Cardiac fibroblast (primary cell): Measurements from ENCODE around the gene FAM163B.

Source experiments
- DNase-seq, 2 donors: peaks; one replicate each; pipeline versions ENCODE4 v3.0.0 to v3.0.0-alpha.2; 2010; ENCODE audit warnings: low read depth in 2 of 2
- H3K4me3 ChIP-seq, 2 donors: replicated peaks in 1 of 2; 1 replicate in 1 of 2; 2 replicates in 1 of 2; pipeline ENCODE4 v1.5.1; 2011; ENCODE audit warnings: low read depth in 2 of 2, low read length in 2 of 2, mild to moderate bottlenecking in 2 of 2, moderate library complexity in 1 of 2
- CTCF ChIP-seq: IDR thresholded peaks from one replicate; pipeline ENCODE4 v1.5.1; 2011; ENCODE audit warnings: low read depth, mild to moderate bottlenecking, low read length, inconsistent platforms

FAM163B gene

DNA sequence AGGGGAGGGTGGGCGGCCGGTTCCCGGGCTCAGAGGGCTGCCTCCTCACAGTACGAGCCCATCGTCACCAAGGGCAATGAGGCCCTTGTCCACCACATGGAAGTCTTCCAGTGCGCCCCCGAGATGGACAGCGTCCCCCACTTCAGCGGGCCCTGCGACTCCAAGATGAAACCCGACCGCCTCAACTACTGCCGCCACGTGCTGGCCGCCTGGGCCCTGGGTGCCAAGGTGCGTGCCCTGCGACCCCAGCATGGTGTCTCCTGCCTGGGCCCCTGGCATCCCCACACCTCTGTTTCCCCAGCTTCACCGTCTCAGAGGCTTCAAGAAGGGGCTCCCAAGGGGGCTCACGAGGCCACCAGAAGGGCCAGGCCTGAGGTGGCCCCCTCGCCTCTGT, 34.2 kb upstream of the FAM163B start:
- no peak overlapping the region for H3K4me3 ChIP-seq
- no peak for TF ChIP-seq CTCF
- DNase-seq: no peak

- TF ChIP-seq CTCF: no peak
- DNase-seq: no peak
- H3K4me3 ChIP-seq: no peak overlapping the region
Observed at GRCh38 chr9:133642708-133643361, 33.6 kb upstream of the FAM163B start.

DNA sequence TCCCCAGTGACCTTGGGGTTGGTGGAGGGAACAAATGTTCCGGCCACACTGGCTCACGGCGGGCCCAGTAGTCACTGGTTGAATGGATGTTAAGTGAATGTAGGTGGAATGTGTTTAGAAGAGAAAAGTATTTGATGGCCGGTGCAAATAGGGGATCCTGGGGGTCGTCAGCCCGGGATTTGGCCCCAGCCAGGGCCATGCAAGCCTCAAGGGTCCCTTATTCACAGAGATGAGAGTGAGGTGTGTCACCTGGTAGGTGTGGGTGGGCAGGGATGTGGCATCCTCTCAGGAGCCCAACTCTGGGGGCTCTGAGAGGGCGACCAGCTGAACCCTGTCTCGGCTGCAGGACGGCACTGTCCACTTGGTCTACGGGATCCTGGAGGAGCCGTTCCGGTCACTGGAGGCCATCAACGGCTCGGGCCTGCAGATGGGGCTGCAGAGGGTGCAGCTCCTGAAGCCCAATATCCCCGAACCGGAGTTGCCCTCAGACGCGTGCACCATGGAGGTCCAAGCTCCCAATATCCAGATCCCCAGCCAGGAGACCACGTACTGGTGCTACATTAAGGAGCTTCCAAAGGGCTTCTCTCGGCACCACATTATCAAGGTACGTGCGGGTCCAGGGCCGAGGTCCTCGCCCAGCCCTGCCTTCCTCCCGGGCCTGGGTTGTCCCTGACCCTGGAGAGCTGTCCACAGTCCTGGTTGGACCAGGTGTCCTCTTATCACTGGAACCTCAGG, 32.8 kb upstream of the FAM163B start:
- DNase-seq: no peak
- no peak for TF ChIP-seq CTCF
- H3K4me3 ChIP-seq: no peak overlapping the region

GRCh38 chr9:133641396-133641655, 32.1 kb upstream of the FAM163B start:
- TF ChIP-seq CTCF: no peak
- no peak overlapping the region for H3K4me3 ChIP-seq
- DNase-seq: no peak

GRCh38 chr9:133640580-133641395, 31.6 kb upstream of the FAM163B start:
- DNase-seq: no peak
- no peak for TF ChIP-seq CTCF
- no peak overlapping the region for H3K4me3 ChIP-seq

DNA sequence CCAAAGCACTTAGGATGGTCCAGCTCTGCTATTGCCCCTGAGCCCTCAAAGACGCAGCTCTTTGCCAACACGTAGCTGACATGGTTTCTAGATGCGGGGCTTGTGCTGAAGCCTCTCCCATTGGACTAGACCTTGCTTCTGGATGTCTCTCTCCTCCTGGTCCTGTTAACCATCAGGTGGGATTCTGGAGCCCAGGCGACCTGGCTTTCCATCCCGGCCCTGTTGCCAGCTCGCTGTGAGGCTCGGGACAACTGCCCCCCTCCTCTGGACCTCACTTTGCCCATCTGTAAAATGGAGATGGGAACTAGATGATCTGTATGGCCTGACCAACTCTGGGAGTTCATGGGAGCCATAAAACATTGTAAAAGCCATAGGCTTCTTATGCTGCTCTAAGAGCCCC, 31.0 kb upstream of the FAM163B start:
- DNase-seq: no peak
- TF ChIP-seq CTCF: no peak
- no peak overlapping the region for H3K4me3 ChIP-seq
